ENCODE results near the gene CLN6. TPM values are rescaled to one million over a fixed set of nuclear protein-coding genes. Genes with fewer than 3 reads are reported as not detected.

The CLN6 gene
- total RNA-seq, 1 experiment from 2014 or later, result 71.9 TPM

DNA sequence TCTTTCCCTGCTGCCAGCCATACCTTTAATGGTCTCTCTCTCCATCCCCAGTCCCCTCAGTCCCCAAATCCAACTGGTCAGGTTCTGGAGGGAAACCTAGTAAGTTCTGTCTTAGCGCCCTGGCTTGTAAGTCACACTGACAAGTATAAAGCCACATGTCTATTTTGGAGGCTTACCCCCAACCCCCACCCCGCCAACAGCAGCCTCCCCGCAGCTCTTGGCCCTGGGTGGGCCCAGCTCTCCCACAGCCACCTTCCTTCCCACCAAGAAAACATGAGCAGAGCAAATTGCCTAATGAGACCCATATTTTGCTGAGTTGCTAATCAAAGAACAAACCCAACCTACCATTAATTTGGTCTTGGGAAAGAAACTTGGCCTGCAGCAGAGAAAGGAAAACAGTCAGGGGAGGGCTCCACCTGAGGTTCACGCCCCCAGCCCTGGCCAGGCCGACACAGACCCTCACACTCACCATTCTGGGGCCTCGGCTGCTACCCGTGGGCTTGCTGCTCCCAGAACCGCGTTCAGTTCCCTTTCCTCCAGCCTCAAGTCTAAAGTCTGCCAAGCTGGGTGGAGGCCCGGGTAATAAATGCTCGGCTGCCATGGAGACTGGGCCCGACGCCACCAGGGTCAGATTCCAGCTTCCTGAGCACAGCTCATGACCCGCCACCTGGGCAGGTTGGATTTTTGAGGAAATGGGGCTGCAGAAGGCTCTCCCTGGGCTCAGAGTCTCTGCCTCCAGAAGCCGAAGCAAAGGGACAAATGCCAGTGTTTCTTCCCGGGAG lies 24.6 kb downstream of the CLN6 start, which contains the start of gene CALML4:
Gene CALML4, minus strand, starts transcription at position 557 of the 782 bp plus-strand sequence. Its CDS starts 85 bp downstream, at position 472.
- Histone ChIP-seq H2BK15ac (ENCODE audit: low read depth, low read length) (no peak within 1 kb of the TSS), H3K4me1 (ENCODE audit: insufficient read depth, low read length) (peaks cover 11% of the 10 kb centered on the region), H4K8ac (replicated peaks; ENCODE audit: insufficient read length, low read depth, low read length) (no peak within 1 kb of the TSS), H2AFZ (ENCODE audit: low read length) (no peak within 1 kb of the TSS), H2BK20ac (ENCODE audit: low read depth, low read length, poor library complexity, severe bottlenecking) (no peak within 1 kb of the TSS), H2BK120ac (ENCODE audit: low read depth, low read length, poor library complexity, severe bottlenecking) (no peak within 1 kb of the TSS), H4K5ac (ENCODE audit: insufficient read length, low read depth, low read length) (no peak within 1 kb of the TSS), H3K27me3 (ENCODE audit: insufficient read depth, low read length) (no peaks in the 10 kb centered on the region), H3K4ac (ENCODE audit: low read depth, low read length) (no peak within 1 kb of the TSS), H2AK5ac (ENCODE audit: insufficient read length, low read length) (no peak within 1 kb of the TSS), H3K9ac (ENCODE audit: extremely low read depth, insufficient read length, low read length) (no peak within 1 kb of the TSS), H3K23ac (ENCODE audit: insufficient read length, low read depth, low read length) (no peak within 1 kb of the TSS), H3K79me1 (ENCODE audit: insufficient read depth, low read depth, low read length, poor library complexity, severe bottlenecking) (no peaks in the 10 kb centered on the region), H3K14ac (ENCODE audit: insufficient read depth, low read length) (peak within 1 kb of the TSS; percentile 45; the same call in 1 of the 2 replicates), H3K79me2 (ENCODE audit: insufficient read depth, low read length) (no peaks in the 10 kb centered on the region), H3K9me3 (ENCODE audit: control insufficient read depth, low read depth, low read length) (no peaks in the 10 kb centered on the region), H2BK5ac (ENCODE audit: insufficient read length, low read length) (no peak within 1 kb of the TSS), H2BK12ac (ENCODE audit: insufficient read length, low read depth, low read length) (no peak within 1 kb of the TSS), H3K23me2 (ENCODE audit: insufficient read length, low read depth, low read length, poor library complexity, severe bottlenecking) (no peaks in the 10 kb centered on the region), H3K18ac (ENCODE audit: insufficient read length, low read depth, low read length) (no peak within 1 kb of the TSS), H3K4me2 (ENCODE audit: insufficient read depth, insufficient read length, low read length) (no peak within 1 kb of the TSS), H4K20me1 (ENCODE audit: control insufficient read depth, insufficient read depth, insufficient read length) (no peaks in the 10 kb centered on the region), H3K27ac (ENCODE audit: insufficient read length, low read depth, low read length) (no peak within 1 kb of the TSS), H3T11ph (ENCODE audit: low read length) (no peak within 1 kb of the TSS), H3K56ac (ENCODE audit: insufficient read length, low read depth, low read length) (no peak within 1 kb of the TSS), H4K91ac (ENCODE audit: insufficient read length, low read depth, low read length) (no peak within 1 kb of the TSS)
- TF ChIP-seq, protein P1, sequence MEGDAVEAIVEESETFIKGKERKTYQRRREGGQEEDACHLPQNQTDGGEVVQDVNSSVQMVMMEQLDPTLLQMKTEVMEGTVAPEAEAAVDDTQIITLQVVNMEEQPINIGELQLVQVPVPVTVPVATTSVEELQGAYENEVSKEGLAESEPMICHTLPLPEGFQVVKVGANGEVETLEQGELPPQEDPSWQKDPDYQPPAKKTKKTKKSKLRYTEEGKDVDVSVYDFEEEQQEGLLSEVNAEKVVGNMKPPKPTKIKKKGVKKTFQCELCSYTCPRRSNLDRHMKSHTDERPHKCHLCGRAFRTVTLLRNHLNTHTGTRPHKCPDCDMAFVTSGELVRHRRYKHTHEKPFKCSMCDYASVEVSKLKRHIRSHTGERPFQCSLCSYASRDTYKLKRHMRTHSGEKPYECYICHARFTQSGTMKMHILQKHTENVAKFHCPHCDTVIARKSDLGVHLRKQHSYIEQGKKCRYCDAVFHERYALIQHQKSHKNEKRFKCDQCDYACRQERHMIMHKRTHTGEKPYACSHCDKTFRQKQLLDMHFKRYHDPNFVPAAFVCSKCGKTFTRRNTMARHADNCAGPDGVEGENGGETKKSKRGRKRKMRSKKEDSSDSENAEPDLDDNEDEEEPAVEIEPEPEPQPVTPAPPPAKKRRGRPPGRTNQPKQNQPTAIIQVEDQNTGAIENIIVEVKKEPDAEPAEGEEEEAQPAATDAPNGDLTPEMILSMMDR (conservative IDR thresholded peaks at IDR 0.05), result no peak
- H3K9me3 Mint-ChIP-seq, result no peaks in the 10 kb centered on the region
- H3K36me3 Mint-ChIP-seq (ENCODE audit: insufficient read depth in 1 of 3, low read depth in 3 of 3), result peaks cover 5 to 12% (median 8%) of the 10 kb centered on the region in 3 experiments; a peak in 4 of 7 replicates
- DNase-seq, result no peak
- no peaks in the 10 kb centered on the region; the same call in 1 of the 2 replicates for H3K27me3 Mint-ChIP-seq (ENCODE audit: low read depth)
- H3K4me3 Mint-ChIP-seq, result no peak within 1 kb of the TSS
- no CpG with 5 or more reads among the region's 16 CpGs for whole genome bisulfite sequencing (ENCODE audit: extremely low coverage, insufficient read length, low lambda C conversion rate)
- H3K4me1 Mint-ChIP-seq, result peaks cover 36 to 49% of the 10 kb centered on the region in 2 experiments
- H3K27ac Mint-ChIP-seq, result peak within 1 kb of the TSS in 2 of 3 experiments; percentile 82 to 94; a peak in 3 of 7 replicates

Data from H9 (cell line).